HG03159 (cell line): ENCODE results near the gene CPSF4.
"Not testable (repeated sequence)": the region's sequence is repeated elsewhere in the genome, so short reads cannot be mapped to it uniquely, and the experiment has no call there.

Experiments
- ATAC-seq: cut with Tn5 transposase; IDR thresholded peaks from one replicate; pipeline ENCODE4 v1.9.1; 2021; ENCODE audit warnings: mild to moderate bottlenecking, moderate library complexity; ENCODE audit not compliant: unreplicated experiment

Gene CPSF4

DNA sequence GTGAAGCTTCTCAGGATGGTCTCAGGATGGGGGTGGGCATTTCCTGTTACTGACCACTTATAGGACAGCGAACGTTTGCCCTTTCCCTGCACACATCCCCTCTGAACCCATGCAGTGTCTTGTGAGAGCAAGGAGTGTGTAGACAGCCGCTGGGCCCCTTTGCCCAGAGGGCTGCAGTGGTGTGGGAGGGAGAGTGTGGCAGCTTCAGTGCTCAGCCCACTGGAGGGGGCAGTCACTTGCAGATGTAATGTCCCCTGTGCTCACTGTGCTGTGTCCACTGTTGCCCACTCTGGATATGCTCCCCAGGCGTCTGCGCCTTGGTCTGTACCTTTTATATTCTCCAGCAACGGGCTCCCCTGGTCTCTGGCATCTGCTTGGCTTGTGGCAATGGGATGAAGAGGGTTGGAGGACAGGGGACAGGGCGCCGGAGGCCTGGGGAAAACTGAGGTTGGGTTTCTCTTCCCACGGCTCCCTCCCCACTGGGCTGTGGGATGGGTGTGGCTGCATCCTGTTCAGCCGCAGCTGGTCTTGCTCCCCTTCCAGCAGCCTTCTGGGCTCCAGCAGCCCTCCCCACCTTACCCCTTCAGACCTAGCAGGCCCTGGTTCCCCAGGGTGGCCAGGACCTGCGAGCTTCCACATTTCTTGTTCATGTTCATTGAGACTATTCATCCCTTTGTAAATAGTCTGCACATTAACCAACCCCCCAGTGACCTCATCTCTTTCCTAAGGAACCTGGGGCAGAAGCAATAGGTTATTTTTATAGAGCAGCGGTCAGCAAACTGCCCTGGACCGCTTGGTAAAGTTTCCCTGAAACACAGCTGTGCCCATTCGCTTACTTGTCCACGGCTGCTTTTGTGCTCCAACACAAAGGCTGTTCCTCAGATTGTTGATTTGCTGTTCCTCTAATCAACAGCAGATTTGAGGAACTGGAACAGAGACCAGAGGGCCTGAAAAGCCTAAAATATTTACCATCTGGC, 40.0 kb downstream of the CPSF4 start:
- ATAC-seq = no peak

DNA sequence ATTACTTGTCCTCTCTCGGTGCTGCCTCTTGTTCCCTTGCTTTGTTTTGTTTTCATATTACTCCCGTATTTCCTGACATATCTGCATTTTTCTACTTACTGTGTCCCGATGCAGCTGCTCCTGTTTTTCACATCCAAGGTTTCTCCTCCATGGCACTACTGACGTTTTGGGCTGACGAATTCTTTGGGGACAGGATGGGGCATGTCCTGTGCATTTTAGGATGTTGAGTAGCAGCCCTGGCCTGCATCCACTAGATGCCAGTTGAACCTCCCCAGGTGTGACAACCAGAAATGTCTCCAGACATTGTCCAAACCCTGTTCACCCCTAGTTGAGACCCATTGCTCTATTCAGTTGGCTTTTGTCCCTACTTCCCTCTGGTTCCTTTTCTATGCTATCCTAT, 46.4 kb downstream of the CPSF4 start:
- no peak for ATAC-seq

DNA sequence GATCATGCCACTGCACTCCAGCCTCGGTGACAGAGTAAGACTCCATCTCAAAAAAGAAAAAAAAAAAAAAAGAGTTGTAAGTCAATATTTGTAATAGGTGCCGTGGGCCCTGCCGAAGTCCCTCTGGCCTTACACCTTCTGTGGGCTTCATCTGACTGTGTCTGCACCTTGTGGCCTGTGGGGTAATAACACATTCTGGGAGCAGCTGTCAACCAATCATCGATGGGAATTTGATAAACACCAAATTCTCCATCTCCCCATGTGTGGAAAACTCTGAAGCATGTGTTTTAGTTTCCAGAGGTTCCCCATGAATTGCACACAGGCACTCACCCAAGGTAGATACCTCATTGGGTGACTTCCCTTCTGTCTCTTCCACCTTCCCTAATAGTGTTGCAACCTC, 50.5 kb downstream of the CPSF4 start:
- no peak for ATAC-seq

DNA sequence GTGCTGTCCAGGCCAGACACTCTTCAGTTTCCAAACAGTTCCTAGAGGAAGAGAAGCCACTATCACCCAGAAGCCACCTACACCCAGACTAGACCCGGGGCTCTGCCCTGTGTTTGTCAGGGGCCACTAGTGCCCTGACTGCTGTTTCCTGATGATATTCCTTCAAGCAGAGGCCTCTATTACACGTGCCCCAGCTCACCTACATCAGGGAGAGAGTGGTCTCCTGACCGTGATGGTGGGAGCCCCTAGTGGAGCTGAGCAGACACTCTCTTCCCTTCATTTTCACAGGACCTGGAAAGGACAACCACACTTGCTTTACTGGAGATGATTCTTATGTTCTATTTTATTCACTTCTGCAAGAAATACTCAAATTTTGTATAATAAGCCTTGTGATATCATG, 52.1 kb downstream of the CPSF4 start:
- no peak for ATAC-seq

DNA sequence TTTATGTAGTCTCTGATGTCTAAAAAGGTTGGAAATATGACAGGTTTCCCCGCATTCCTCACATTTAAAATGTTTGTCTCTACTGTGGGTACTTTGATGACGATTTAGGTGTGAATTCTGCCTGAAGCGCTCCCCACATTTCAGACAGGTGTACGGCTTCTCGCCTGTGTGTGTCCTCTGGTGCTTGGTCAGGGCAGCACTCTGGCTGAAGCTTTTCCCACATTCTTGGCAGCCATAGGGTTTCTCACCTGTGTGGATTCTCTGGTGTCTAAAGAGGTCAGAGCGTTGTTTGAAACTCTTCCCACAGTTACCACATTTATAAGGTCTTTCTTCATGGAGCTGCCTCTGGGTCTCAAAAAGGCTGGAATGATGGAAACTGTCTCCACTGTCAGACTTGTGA, 55.1 kb downstream of the CPSF4 start:
- ATAC-seq = no peak

DNA sequence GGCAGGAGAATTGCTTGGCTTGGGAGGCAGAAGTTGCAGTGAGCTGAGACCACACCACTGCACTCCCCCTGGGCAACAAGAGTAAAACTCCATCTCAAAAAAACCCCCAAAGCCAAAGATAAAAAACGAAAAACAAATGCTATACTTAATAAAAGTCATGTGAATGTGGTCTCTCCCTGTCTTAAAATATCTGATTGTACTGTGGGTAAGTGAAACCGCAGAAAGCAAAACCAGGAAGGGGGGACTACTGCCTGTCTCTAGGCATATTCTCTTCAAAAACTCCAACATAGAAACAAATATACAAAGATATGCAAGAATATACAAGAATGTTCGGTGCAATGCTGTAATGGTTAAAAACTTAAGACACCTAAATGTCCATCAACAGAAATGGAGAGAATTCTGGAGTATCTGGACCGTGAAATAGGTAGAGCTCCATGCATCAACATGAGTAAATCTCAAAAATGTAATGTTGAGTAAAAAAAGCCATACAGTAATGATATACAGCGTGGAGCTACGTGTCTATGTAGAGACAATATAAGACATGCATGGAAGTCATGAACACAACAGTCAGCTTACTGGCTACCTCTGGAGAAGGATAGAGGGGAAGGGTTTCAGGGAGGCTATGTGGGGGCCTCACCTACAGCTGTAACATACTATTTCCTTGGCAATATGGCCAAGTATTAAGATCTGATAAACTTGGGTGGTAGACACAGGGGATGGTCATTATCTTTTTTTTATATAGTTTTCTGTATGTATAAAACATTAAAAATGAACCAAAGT, 59.2 kb downstream of the CPSF4 start:
- no peak for ATAC-seq

DNA sequence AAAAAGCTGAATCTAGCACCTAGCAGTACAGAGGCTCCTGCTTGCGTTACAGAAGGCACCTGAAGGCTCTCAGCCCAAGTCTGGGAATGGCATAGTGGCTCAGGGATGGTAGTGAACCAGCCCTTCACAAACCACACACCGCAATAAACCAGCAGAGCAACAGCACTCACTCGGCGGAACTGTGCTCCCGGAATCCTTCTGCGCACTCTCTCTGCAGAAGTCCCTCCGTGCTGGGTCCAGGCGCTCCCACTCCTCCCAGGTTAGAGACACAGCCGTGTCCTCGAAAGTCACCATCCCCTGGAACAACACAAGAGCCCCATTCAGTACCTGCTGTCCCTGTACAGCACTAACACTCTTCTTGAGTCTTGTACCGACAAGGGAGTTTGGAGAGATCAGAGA, 59.8 kb downstream of the CPSF4 start:
- no peak for ATAC-seq

DNA sequence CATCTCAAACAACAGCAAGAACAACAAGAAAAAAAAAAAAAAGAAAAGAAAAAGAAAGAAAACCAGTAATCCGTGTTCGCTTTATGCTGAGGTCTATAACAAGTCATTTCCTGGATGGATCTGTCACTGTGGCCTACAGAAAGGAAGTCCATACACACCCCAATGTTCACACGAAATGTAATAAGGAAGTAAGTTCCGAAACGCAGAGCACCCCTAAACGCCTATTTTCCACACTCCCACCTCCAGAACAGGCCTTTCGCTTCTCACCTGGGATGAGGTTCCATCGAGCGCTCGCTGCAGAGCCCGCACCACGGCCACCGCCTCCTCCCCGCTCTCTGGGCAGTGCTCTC, 60.6 kb downstream of the CPSF4 start:
- peak; percentile 20 for ATAC-seq

DNA sequence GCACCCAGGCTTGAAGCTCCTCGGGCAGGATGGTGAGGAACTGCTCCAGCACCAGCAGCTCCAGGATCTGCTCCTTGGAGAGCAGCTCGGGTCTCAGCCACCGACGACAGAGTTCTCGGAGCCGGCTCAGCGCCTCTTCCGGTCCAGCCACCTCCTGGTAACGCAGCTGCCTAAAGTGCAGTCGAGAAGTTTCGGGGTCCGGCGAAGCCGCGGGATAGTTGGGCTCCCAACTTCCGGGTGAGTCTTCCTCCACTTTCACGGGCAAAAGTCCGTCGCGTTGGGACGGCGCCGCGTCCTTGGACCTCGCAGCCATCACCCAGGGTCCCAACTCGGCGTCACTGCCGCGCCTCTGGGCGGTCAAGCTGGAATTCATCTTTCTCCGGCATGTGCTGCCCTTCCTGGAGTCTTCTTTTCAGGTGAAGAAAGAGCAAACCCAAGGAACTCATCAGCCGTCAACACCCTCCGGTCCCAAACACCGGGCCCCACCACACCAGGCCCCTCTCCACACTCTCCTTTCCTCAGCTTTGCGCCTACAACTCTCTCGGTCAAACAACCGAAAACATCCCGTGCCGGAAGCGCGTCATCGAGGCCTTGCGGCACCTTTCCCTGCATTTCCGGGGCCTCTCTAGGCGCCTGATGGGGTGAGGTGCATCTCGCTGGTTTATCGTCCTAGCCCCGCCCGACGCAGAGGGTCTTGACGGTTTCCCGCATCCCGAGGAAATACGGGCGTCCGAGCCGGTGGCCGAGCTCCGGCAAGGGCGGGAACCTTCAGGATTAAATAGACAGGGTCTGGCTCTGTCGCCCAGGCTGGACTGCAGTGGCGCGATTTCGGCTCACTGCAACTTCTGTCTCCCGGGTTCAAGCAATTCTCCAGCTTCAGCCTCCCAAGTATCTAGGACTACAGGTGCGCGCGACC, 61.2 kb downstream of the CPSF4 start, which contains the start of gene ZNF394:
Gene ZNF394, minus strand, starts transcription at position 561 of the 916 bp plus-strand sequence. Its CDS starts 188 bp downstream, at position 373.
- peak; percentile 47 for ATAC-seq

DNA sequence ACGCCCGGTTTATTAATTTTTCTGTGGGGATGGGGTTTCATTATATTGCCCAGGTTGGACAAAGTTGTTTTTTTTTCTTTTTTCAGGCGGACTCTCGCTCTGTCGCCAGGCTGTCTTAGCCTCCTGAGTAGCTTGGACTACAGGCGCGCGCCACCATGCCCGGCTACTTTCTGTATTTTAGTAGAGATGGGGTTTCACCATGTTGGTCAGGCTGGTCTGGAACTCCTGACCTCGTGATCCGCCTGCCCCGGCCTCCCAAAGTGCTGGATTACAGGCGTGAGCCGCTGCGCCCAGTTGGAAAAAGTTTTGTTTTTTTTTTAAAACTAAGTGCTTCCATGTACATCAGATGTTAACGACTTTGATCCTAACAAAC, 61.9 kb downstream of the CPSF4 start:
- no peak for ATAC-seq

DNA sequence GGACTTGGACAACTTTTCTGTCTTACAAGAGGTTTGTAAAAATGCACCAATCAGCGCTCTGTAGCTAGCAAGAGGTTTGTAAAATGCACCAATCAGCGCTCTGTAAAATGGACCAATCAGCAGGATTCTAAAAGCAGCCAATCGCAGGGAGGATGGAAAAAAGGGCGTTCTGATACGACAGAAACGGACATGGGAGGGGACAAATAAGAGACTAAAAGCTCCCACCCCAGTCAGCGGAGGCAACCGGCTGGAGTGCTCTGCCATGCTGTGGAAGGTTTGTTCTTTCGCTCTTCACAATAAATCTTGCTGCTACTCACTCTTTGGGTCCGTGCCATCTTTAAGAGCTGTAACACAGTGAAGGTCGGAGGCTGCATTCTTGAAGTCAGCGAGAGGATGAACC, 62.5 kb downstream of the CPSF4 start:
- ATAC-seq = not testable (repeated sequence)

DNA sequence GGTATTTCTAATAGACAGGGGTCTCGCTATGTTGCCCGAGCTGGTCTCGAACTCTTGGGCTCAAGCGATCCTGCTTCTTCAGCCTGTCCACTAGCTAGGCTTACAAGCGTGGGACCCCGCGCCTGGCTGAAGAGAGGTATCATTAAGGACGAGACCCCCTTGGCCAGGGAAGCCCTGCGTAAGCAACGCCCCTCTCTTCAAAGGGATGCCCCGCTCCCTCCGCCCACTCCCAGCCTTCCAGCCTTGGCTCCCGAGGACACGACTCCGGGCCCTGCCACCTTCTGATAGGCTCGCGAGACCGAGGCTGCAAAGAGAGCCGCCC, 65.5 kb downstream of the CPSF4 start:
- ATAC-seq = no peak

DNA sequence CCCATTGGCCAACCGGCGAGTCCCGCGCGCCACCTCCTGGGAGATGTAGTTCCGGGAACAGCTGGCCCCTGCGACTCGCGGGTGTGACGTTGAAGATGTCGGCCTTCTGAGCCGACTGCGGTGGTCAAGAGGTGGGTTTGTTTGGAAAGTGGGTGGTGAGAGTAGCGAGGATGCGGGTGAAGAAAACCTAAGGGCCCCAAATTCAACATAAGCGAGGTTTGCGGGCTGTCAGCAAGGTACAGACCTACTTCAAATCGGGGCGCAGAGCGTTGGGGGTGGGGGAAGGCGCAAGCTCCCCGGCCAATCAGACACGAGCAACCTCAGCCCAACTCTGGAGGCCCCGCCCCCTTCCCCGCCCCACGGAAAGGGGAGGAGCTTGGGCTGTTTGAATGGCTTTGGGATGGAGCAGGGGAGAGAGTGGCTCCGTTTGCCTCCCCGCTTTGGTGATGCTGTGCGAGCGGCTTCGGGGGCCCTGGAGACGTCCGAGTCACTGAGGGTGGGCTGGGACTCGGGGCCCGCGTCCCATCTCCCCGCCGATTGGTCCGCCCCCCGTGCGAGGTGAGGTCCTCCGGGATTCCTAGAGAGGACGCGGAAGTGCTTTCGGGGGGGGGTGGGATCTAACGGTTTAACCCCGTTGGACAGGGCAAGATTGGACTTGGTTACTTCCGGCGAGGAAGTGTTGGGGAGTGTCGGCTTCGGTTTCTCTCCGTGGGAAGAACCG, 66.0 kb downstream of the CPSF4 start, which contains the start of gene ZKSCAN5:
Gene ZKSCAN5, plus strand, starts transcription at position 60 of the 721 bp plus-strand sequence. CDS start 1,383 bp downstream, outside the sequence.
- ATAC-seq = peak; percentile 76

DNA sequence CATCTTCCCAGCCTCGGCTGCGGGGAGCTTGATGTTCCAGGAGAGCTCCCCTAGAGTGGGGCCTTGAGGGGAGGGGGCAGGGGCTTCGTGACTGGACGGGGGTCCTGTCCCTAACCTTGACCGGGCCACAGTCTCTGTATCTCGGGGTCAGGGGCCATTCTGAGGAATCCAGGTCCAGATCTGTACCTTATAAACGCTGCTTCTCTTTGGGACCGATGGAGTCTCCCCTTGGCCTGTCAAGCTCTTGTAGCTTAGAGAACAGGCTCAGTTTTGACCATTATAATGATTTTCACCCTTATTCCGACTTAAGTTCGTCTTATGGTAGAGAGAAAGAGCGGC, 66.5 kb downstream of the CPSF4 start:
- no peak for ATAC-seq
